MG63 (cell line): ENCODE results near the gene DCC. TPM values are rescaled to one million over a fixed set of nuclear protein-coding genes. Genes with fewer than 3 reads are reported as not detected.

Experiments used
- DNase-seq: peaks from one replicate; pipeline ENCODE4 v3.0.0-alpha.2; 2020
- H3K27me3 ChIP-seq: fragments of 250-450 bp; sonication (Bioruptor Pico); 2 replicates; pipeline ENCODE4 v1.5.1; 2020; ENCODE audit warnings: mild to moderate bottlenecking, moderate library complexity
- H3K36me3 ChIP-seq: fragments of 250-450 bp; sonication (Bioruptor Pico); 2 replicates; pipeline ENCODE4 v1.5.1; 2020; ENCODE audit warnings: mild to moderate bottlenecking, moderate library complexity
- H3K4me3 ChIP-seq: fragments of 250-450 bp; sonication (Bioruptor Pico); 2 replicates; pipeline ENCODE4 v1.5.1; 2020; ENCODE audit warnings: mild to moderate bottlenecking, moderate library complexity
- H3K9me3 ChIP-seq: fragments of 250-450 bp; sonication (Bioruptor Pico); 2 replicates; pipeline ENCODE4 v1.5.1; 2020; ENCODE audit warnings: mild to moderate bottlenecking, moderate library complexity
- total RNA-seq: library from RNA; depleted of rRNA; stranded (reverse); fragments of >200 nt; shearing (Covaris generic); gene quantifications from 2 replicates; pipeline ENCODE4 v1.2.3, GENCODE V29; 2014; ENCODE audit warnings: low replicate concordance

The DCC gene
- total RNA-seq, 1 experiment from 2014 or later = not detected

DNA sequence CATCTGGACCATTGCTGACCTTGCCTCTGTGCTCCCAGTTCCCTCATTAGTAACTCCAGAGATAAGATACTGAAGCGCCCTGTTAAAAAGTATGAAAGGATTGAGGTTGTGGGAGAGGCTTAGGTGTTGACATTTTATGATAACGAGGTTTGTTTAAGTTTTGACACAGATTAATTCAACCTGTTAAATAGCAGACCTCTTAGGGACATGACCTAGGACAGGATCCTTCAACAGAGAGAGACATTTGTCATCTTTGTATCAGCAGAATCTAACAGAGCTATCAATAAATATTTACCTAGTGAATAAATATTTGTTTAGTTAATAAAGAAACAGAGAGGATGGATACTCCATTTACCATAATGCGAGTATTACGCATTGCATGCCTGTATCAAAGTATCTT lies 99.5 kb downstream of the DCC start:
- DNase-seq = no peak
- Histone ChIP-seq H3K27me3 (no peaks in the 10 kb centered on the region), H3K36me3 (no peaks in the 10 kb centered on the region), H3K9me3 (no peaks in the 10 kb centered on the region), H3K4me3 (no peak overlapping the region)

DNA sequence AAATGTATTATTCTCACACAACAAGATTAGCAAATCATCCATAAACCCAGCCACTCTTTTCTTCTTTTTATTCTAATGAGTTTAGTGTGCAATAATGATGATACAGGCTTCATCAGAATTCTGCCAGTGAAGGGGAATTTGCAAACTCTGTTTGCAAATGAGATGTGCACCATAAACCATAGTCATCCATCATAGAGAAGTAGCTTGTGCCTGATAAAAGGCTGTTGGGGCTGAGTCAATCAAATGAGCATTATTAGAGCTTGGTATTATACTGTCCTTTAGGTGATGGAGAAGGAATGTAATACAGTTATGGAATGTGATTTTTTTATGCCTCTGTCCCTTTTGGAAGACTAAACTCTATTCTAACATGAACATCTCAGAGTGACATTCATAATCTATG lies 101.8 kb downstream of the DCC start:
- no peak overlapping the region for H3K4me3 ChIP-seq
- no peaks in the 10 kb centered on the region for H3K27me3 ChIP-seq
- H3K9me3 ChIP-seq = no peaks in the 10 kb centered on the region
- H3K36me3 ChIP-seq = no peaks in the 10 kb centered on the region
- DNase-seq = no peak

GRCh38 chr18:52442686-52443085 lies 102.7 kb downstream of the DCC start:
- Histone ChIP-seq H3K9me3 (no peaks in the 10 kb centered on the region), H3K36me3 (no peaks in the 10 kb centered on the region), H3K4me3 (no peak overlapping the region), H3K27me3 (no peaks in the 10 kb centered on the region)
- no peak for DNase-seq

DNA sequence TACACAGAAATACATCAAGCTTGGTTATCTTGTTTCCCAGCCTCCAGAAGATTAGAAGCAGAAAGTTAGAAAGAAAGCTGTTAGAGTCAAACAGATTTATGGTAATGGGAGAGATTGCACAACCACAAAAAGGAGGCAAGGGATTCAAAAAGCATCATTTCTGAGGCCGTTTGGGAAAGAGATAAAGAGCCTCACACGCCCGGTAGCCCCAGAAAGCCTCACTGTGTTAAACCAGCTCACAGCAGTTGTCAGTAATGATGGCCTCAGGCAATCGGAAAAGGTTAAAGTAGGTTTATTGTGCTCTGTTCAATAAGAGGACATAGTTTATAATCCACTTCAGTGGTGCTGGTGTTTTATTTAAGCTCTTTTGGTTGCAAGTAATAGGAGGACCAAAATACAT lies 111.3 kb downstream of the DCC start:
- no peak overlapping the region for H3K4me3 ChIP-seq
- no peaks in the 10 kb centered on the region for H3K27me3 ChIP-seq
- H3K36me3 ChIP-seq = no peaks in the 10 kb centered on the region
- no peaks in the 10 kb centered on the region for H3K9me3 ChIP-seq
- no peak for DNase-seq

DNA sequence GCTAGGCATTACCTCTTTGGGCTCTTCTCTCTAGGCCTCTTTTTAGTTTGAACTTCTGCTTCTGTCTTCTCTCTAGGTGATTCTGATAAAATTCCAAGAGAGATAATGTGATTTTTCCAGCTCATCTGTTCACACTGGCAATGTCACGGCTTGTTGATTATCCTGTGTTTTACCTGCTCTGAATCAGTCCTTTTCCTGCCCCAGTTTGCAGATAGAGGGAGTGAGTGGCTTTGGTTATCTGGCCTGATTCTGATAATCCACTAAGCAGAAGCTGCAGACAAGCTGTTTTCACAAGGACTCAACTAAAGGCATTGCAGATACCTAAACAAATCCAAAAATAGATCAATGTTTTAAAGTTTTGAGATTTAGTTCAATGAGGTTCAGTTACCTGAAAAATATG lies 111.9 kb downstream of the DCC start:
- Histone ChIP-seq H3K9me3 (no peaks in the 10 kb centered on the region), H3K27me3 (no peaks in the 10 kb centered on the region), H3K4me3 (no peak overlapping the region), H3K36me3 (no peaks in the 10 kb centered on the region)
- no peak for DNase-seq

DNA sequence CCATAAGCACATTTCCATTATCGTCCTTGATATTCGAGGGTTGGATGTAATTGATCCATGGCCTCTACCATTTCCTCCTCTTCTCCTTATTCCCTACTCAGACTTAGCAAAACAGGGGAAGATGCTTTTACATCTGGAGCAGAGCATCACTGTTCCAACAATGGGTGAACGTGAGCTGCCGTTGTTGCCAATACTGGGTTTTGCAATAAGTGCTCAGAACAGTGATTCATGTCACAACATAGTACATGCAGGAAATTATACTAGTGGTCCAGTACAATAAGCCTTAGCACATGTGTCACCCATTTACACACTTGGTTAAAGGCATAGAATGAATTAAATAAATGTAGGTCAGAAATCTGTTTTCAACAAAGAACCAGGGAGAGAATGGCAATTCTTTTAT lies 112.4 kb downstream of the DCC start:
- Histone ChIP-seq H3K9me3 (no peaks in the 10 kb centered on the region), H3K27me3 (no peaks in the 10 kb centered on the region), H3K36me3 (no peaks in the 10 kb centered on the region), H3K4me3 (no peak overlapping the region)
- no peak for DNase-seq

DNA sequence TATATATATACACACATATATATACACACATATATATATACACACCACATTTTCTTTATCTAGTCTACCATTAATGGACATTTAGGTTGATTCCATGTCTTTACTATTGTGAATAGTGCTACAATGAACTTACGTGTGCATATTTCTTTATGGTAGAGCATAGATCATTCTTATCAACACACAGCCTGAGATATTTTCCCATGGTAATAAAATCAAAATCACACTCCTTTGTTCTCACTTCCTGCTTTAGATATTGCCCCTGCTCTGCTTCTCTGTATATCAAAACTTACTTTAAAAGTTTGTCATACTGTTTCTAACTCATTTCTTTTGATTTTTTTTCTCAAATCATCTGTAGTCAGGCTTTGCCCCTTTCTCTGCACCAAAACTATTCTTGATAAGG lies 119.9 kb downstream of the DCC start:
- Histone ChIP-seq H3K36me3 (no peaks in the 10 kb centered on the region), H3K27me3 (no peaks in the 10 kb centered on the region), H3K4me3 (no peak overlapping the region), H3K9me3 (no peaks in the 10 kb centered on the region)
- no peak for DNase-seq

GRCh38 chr18:52462853-52463252 lies 122.9 kb downstream of the DCC start:
- Histone ChIP-seq H3K36me3 (no peaks in the 10 kb centered on the region), H3K4me3 (no peak overlapping the region), H3K27me3 (no peaks in the 10 kb centered on the region), H3K9me3 (no peaks in the 10 kb centered on the region)
- DNase-seq = no peak

DNA sequence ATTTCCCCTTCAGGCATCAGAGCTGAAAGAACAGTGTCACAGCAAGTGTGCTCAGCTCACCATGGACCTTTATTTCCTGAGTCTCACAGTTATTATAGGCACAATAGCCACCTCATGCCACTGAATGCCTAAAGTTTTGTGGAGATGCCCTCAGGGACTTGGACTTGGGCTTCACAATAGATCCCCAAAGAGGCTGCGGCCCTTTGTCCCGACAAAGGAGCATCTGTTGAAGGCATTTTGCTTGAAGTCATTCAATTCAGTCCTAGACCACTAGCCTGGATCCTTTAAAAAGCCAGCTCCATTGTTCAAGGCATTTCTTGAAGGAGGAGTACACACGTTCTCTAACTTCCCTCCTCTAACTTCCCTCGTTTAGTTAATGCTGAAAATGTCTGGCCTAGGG lies 125.4 kb downstream of the DCC start:
- Histone ChIP-seq H3K36me3 (no peaks in the 10 kb centered on the region), H3K27me3 (no peaks in the 10 kb centered on the region), H3K9me3 (no peaks in the 10 kb centered on the region), H3K4me3 (no peak overlapping the region)
- no peak for DNase-seq

DNA sequence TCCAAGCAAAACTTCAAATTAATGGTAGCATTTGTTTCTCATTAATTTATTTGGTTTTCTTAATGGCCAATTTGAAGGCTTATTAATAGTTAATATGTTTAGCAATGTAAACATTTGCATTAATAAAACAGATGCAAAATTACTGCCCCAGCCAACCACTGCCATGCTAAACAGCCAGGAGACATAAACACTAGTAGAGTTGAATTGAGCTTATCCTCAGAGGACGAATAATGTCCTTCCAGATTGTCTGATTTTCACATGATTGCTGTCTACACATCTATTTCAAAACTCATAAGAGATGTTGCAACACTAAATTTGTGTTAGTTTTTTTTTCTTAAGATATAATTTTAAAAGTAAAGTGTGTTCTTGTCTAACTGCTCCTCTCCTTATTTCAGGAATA lies 128.5 kb downstream of the DCC start:
- H3K27me3 ChIP-seq = no peaks in the 10 kb centered on the region
- H3K36me3 ChIP-seq = no peaks in the 10 kb centered on the region
- no peak for DNase-seq
- no peak overlapping the region for H3K4me3 ChIP-seq
- no peaks in the 10 kb centered on the region for H3K9me3 ChIP-seq

DNA sequence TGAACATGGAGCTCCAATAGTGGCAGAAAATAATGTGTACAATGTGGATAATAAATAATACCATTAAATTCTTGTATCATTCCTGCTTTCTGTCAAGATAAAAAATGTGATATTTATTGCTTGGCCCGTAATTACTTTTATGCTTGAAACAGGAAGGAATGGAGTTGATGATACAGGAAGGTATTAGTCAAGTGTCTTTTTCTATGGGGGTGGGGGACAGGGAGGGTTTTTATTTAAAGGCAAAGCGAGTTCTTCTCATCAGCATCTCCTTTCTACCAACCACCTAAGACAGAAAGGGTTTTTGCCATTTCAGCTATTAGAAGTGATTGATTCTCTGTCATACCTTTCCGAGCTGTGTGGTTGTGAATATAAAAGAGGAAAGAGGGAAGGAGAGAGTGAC lies 135.3 kb downstream of the DCC start:
- no peaks in the 10 kb centered on the region for H3K9me3 ChIP-seq
- no peaks in the 10 kb centered on the region for H3K36me3 ChIP-seq
- no peak overlapping the region for H3K4me3 ChIP-seq
- no peak for DNase-seq
- H3K27me3 ChIP-seq = no peaks in the 10 kb centered on the region

- no peaks in the 10 kb centered on the region for H3K36me3 ChIP-seq
- DNase-seq = no peak
Measured at GRCh38 chr18:52481116-52481515, 141.1 kb downstream of the DCC start.

DNA sequence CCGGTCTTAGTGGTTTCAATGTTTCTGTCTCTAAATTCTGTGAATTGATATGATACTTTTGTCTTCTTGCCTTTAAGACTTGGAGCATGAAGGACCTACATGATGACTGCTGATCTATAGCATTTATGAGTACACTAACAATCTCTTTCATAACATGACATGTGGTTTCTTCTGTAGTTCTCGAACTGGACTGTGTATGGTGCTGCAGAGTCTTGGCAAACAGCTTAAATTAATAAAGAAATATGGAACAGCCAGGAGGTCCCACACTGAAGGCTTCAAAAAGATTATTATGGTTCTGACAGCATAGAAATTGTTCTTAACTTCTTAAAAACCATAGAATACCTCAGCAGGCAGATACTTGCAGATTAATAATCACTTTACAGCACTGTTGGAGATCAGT lies 145.0 kb downstream of the DCC start:
- H3K27me3 ChIP-seq = no peaks in the 10 kb centered on the region
- no peaks in the 10 kb centered on the region for H3K36me3 ChIP-seq
- no peak for DNase-seq
- H3K9me3 ChIP-seq = no peaks in the 10 kb centered on the region
- no peak overlapping the region for H3K4me3 ChIP-seq

More at GRCh38 chr18:52481116-52481515, 141.1 kb downstream of the DCC start:
- Histone ChIP-seq H3K9me3 (no peaks in the 10 kb centered on the region), H3K27me3 (no peaks in the 10 kb centered on the region), H3K4me3 (no peak overlapping the region)

GRCh38 chr18:52486052-52486451 lies 146.1 kb downstream of the DCC start:
- no peaks in the 10 kb centered on the region for H3K9me3 ChIP-seq
- no peak overlapping the region for H3K4me3 ChIP-seq
- no peaks in the 10 kb centered on the region for H3K27me3 ChIP-seq
- no peaks in the 10 kb centered on the region for H3K36me3 ChIP-seq
- no peak for DNase-seq

GRCh38 chr18:52489396-52490306 lies 149.7 kb downstream of the DCC start:
- DNase-seq = no peak
- Histone ChIP-seq H3K27me3 (no peaks in the 10 kb centered on the region), H3K9me3 (peaks cover 4% of the 10 kb centered on the region; the same call in 1 of the 2 replicates), H3K4me3 (no peak overlapping the region), H3K36me3 (no peaks in the 10 kb centered on the region)

GRCh38 chr18:52496426-52496825 lies 156.4 kb downstream of the DCC start:
- no peak for DNase-seq
- no peak overlapping the region for H3K4me3 ChIP-seq
- no peaks in the 10 kb centered on the region for H3K27me3 ChIP-seq
- H3K9me3 ChIP-seq = peaks cover 4% of the 10 kb centered on the region; the same call in 1 of the 2 replicates
- no peaks in the 10 kb centered on the region for H3K36me3 ChIP-seq

- Histone ChIP-seq H3K9me3 (peaks cover 1% of the 10 kb centered on the region; the same call in 1 of the 2 replicates), H3K4me3 (no peak overlapping the region), H3K27me3 (no peaks in the 10 kb centered on the region), H3K36me3 (no peaks in the 10 kb centered on the region)
- no peak for DNase-seq
Measured at GRCh38 chr18:52499016-52499415, 159.0 kb downstream of the DCC start.

DNA sequence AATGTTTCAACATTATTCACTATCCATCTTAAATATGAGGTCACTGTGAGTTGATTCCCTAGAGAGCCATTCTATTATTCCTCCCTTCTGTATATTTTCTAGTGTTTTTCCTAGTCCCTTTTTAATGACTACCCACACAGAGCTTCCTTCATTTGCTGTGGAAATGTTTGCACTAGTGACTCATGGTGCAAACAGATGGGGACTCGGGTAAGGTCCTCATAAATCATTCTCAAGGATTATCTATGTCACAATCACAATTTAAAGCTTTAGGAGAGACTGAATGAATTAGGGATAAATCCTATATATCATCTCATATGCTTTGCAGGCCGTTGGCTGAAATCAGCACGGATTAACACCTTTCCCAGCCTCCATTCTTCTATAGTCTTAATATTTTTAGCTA lies 159.6 kb downstream of the DCC start:
- no peak for DNase-seq
- no peaks in the 10 kb centered on the region for H3K9me3 ChIP-seq

More for the DNA sequence above, 159.6 kb downstream of the DCC start:
- H3K36me3 ChIP-seq = no peaks in the 10 kb centered on the region
- H3K27me3 ChIP-seq = no peaks in the 10 kb centered on the region
- H3K4me3 ChIP-seq = no peak overlapping the region
